Gastrocnemius medialis (tissue), 4 donors: Measurements from ENCODE around the gene CBX6.

Experiments used
- CTCF ChIP-seq, 5 experiments: fragments of 450-650 bp in 3 of 5; fragments of 200-600 bp in 2 of 5; sonication (generic) in 2 of 5; IDR thresholded peaks in 4 of 5; conservative IDR thresholded peaks in 1 of 5; 1 replicate in 4 of 5; 2 replicates in 1 of 5; pipeline ENCODE4 v1.5.1; 2016 to 2019; ENCODE audit warnings: antibody characterized with exemption in 5 of 5, mild to moderate bottlenecking in 3 of 5, moderate library complexity in 3 of 5
- POLR2A ChIP-seq, 2 donors: fragments of 450-650 bp; IDR thresholded peaks; one replicate each; pipeline ENCODE4 v1.6.1; 2017; ENCODE audit warnings: antibody characterized with exemption in 2 of 2, mild to moderate bottlenecking in 2 of 2, moderate library complexity in 2 of 2

- TF ChIP-seq POLR2A (IDR thresholded peaks at IDR 0.05) (no peak), CTCF (IDR thresholded peaks at IDR 0.05 in 4 of 5, conservative IDR thresholded peaks at IDR 0.05 in 1 of 5) (no peak)
Measured at GRCh38 chr22:38869663-38870062, 2.4 kb downstream of the CBX6 start.
